Measurements from ENCODE around the gene ZBTB16.
A peak's percentile ranks its signal among the peaks of the same experiment; 100 is the strongest.

Gene ZBTB16

DNA sequence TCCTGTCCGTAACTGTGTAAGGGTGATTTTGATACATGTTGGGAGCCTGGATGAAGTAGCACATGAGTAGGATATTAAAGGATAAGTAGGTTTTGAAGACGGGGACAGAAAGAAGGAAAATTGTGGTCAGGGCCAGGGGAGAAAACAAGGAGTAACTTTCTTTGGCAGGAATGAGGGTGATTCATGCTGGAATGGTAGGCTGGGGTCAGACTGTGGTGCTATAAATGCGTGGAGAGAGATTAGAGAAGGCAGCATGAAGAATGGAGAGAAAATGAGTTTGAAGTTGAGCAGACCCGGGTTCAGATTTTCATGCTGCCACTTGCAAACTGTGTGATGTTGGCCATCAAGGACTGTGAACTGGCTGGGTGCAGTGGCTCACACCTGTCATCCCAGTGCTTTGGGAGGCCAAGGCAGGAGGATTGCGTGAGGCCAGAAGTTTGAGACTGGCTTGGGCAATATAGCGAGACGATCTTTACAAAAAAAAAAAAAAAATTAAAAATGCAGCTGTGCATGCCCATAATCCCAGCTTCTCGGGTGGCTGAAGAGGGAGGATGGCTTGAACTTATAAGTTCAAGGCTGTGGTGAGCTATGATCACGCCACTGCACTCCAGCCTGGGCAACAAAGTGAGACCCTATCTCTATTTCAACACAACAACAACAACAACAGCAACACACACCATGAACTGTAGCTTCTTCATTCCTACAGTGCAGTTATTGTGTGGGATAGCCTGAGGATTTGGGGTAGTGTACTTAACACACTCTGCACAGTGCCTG lies 22.3 kb downstream of the ZBTB16 start:
- no peak overlapping the region for H3K4me3 ChIP-seq (ENCODE audit: low read depth, low read length)
- TF ChIP-seq, protein P1, sequence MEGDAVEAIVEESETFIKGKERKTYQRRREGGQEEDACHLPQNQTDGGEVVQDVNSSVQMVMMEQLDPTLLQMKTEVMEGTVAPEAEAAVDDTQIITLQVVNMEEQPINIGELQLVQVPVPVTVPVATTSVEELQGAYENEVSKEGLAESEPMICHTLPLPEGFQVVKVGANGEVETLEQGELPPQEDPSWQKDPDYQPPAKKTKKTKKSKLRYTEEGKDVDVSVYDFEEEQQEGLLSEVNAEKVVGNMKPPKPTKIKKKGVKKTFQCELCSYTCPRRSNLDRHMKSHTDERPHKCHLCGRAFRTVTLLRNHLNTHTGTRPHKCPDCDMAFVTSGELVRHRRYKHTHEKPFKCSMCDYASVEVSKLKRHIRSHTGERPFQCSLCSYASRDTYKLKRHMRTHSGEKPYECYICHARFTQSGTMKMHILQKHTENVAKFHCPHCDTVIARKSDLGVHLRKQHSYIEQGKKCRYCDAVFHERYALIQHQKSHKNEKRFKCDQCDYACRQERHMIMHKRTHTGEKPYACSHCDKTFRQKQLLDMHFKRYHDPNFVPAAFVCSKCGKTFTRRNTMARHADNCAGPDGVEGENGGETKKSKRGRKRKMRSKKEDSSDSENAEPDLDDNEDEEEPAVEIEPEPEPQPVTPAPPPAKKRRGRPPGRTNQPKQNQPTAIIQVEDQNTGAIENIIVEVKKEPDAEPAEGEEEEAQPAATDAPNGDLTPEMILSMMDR (conservative IDR thresholded peaks at IDR 0.05; ENCODE audit: low read depth, low read length): no peak
- peak; percentile 71 for DNase-seq (ENCODE audit: low read depth)

DNA sequence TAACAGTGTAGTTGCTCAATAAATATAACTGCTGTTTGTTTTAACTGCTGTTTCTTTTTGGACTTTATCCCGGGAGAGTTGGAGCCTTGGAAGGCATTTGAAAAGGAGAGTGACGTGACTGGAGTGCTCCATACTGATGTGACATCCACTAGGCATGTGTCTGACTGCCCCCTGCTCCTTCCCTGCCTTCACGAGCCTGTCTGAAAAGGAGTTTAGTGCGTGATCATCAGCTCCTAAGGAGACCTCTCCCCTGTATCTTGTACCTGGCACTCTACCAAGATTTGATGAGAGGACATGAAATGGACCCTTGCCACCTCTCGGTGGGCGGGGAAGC lies 22.9 kb downstream of the ZBTB16 start:
- no peak overlapping the region for H3K4me3 ChIP-seq (ENCODE audit: low read depth, low read length)
- peak; percentile 67 for DNase-seq (ENCODE audit: low read depth)
- TF ChIP-seq, protein P1 (conservative IDR thresholded peaks at IDR 0.05; ENCODE audit: low read depth, low read length): no peak

DNA sequence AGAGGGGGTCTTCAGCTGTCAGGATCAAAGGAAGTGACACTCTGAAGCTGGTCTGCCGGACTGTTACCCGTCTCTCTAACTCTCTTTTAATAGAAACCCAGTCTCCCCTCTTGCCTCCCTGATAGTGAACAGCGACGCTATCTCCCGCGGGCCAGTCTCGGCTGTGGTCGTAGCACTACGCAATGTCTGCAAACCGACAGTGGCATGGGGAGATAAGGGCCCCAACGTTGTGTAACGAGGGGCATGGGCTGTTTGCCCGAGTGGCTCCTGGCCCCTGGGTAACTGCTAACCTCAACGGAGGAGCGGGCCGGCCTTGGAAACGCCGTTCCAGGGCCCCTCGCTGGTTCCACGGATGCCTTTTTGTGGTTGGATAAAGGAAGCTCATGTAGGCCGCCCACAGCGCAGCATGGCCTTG lies 23.3 kb downstream of the ZBTB16 start:
- no peak for DNase-seq (ENCODE audit: low read depth)
- no peak overlapping the region for H3K4me3 ChIP-seq (ENCODE audit: low read depth, low read length)
- TF ChIP-seq, protein P1 (conservative IDR thresholded peaks at IDR 0.05; ENCODE audit: low read depth, low read length): no peak

GRCh38 chr11:114083391-114084252 lies 24.1 kb downstream of the ZBTB16 start:
- H3K4me3 ChIP-seq (ENCODE audit: low read depth, low read length): no peak overlapping the region
- no peak for DNase-seq (ENCODE audit: low read depth)
- TF ChIP-seq, protein P1 (conservative IDR thresholded peaks at IDR 0.05; ENCODE audit: low read depth, low read length): no peak

DNA sequence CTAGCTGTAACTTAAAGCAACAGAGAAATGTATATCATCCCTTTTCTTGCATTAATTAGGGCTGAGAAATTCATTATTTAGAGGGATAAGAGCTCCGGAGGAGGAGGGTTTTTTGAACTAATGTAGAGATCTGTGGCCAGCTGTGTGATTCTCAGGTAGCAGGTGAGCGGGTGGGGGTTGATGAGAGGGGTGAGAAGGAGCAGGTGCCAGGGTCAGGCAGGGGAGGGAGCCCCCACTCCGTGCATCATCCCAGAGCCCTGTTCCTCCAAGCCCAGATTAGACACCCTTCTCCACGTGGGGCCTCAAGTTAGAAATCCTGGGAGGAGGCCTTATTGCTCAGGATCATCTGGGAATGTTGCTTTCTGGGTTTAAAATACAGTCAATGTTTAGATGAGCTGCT lies 24.9 kb downstream of the ZBTB16 start:
- H3K4me3 ChIP-seq (ENCODE audit: low read depth, low read length): no peak overlapping the region
- DNase-seq (ENCODE audit: low read depth): no peak
- TF ChIP-seq, protein P1 (conservative IDR thresholded peaks at IDR 0.05; ENCODE audit: low read depth, low read length): no peak

- no peak overlapping the region for H3K4me3 ChIP-seq (ENCODE audit: low read depth, low read length)
- TF ChIP-seq, protein P1 (conservative IDR thresholded peaks at IDR 0.05; ENCODE audit: low read depth, low read length): no peak
- no peak for DNase-seq (ENCODE audit: low read depth)
Observed at GRCh38 chr11:114085965-114086793, 26.7 kb downstream of the ZBTB16 start.
